NCI-H2107 treated with DMSO at 0.1 percent for 48 hours (cell line): Measurements from ENCODE around the gene FOXO6.

Source experiments
- DNase-seq: peaks from one replicate; lab custom pipeline; 2025; ENCODE audit not compliant: unreplicated experiment; lab: John Stamatoyannopoulos, UW

Gene FOXO6

DNA sequence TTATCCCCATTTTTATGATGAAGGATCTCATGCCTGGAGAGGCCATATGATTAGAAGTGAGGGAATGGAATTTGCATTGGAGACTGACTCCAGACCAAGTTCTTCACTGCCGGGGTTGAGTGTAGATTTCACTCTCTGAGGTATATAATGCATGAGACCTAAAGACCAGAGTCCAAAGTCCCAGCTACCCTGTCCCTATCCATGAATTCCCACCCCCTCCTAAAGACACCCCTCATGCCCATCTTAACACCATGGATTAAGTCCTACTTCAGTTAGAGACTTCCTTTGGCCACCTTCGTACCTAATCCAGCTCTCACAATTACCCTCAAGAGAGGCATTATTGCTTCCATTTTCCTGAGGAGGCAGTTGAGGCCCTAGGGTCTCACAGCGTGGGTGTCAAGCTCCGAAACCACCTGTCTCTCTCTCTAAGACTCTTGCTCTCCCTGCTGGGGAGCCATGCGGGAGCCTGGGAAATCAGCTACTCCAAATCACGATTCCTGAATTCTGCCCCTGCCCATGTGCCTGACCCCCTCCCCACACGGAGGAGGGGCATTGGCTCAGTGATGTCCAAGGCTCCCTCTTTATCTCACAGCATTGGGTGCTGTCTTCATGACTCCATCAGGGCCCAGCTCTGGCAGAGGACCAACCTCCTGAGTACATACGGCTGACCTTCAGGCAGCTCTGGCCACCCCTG, 11.7 kb upstream of the FOXO6 start:
- no peak for DNase-seq

DNA sequence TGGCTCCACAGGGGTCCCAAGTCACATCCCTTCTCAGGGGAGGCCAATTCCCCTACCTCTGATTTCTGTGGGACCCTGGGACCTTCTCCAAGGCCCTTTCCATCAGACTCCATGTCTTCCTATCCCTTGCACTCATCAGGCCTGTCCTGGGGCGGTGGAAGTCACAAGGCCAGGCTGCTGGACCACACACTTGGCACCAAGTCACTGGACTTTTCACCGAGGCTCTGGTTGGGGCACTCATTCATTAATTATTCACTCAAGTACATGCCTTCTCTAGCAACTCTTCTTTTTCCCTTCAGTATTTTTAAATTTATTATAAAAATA, 11.2 kb upstream of the FOXO6 start:
- DNase-seq: no peak

DNA sequence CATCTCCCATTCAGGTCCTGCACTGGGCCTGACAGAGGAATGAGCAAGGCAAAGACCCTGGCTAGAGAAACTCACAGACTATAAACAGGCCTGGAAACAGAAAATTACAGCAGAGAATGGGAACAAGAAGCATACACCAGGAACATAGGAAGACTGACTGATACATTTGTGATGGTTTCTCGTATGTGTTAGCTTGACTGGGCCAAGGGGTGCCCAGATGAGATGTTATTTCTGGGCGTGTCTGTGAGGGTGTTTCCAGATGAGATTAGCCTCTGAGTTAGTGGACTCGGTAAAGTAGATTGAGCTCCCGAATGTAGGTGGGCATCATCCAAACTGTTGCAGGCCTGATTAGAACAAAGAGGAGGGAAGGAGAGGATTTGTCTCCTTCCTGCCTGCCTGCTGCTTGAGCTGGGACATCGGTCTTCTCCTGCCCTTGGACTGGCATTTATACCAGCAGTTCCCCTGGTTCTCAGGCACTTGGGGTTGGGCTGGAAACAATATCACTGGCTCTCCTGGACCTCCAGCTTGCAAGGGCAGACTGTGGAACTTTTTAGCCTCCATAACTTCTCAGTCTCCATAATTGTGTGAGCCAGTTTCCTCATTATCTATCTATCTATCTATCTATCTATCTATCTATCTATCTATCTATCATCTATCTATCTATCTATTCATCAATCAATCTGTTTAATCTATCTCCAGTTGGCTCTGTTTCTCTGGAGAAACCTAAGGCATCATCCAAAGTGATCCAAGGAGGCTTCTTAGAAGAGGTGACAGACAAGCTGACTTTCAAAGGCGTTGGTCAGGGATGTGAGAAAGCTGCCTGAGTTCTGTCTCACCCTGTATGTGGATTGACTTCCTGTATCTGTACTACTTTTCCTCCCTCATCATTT, 9.7 kb upstream of the FOXO6 start:
- DNase-seq: no peak

DNA sequence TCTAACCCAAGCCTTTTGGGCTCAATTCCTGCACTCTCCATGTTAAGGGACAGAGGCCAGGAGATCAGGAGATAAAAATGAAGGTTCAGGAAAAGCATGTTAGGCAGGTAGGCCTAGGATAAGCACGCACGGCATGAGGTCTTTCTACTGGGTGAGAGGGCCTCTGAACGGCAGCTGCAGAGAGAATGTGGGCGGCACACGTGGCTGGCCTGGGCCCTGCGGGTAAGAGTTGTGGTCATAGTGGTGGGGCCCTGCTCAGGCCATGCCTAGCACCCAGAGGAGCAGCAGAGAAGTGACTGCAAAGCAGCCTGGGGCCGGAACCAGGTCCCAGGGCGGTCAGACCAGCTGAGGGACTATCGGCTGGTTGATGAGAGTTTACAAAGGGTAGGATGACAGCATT, 7.5 kb upstream of the FOXO6 start:
- DNase-seq: no peak

GRCh38 chr1:41354956-41355355, 6.3 kb upstream of the FOXO6 start:
- DNase-seq: no peak

GRCh38 chr1:41355356-41355755, 5.9 kb upstream of the FOXO6 start:
- no peak for DNase-seq

GRCh38 chr1:41355761-41356160, 5.5 kb upstream of the FOXO6 start:
- DNase-seq: no peak

GRCh38 chr1:41356752-41357151, 4.5 kb upstream of the FOXO6 start:
- no peak for DNase-seq

GRCh38 chr1:41357451-41358101, 3.7 kb upstream of the FOXO6 start:
- peak; percentile 82 for DNase-seq

GRCh38 chr1:41358131-41359021, 2.9 kb upstream of the FOXO6 start:
- peak; percentile 79 for DNase-seq

GRCh38 chr1:41359211-41360073, 1.8 kb upstream of the FOXO6 start:
- no peak for DNase-seq

DNA sequence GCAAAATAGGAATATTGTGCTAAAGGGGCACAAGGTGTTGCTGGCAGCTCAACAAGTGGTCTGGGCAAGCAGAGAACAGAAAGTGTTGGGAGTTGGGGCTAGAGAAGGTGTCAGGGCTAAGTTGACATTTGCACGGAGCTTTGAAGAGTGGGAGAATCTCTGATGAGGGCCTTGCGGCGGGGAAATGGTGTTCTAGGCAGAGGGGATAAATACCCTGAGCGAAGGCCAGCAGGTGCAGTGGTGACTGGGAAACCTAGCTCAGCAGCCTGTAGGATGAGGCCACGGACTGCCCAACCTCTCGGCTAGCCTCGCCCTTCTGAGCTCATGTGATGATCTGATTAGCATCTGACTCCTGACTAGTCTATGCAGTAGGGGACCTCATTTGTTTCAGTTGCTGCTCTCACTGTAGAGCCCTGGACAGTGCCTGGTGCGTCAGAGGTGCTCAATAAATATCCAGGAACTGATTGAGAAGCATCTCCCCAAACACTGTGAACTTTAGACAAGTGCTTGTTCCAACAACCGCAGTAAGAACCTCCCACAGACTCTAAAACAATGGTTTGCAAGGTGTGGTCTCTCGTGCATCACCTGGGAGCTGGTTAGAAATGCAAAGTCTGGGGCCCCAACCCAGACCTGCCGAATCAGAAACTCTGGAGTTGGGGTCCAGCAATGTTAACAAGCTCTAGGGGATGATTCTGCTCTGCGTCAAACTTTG, 1.0 kb upstream of the FOXO6 start:
- DNase-seq: peak; percentile 26

DNA sequence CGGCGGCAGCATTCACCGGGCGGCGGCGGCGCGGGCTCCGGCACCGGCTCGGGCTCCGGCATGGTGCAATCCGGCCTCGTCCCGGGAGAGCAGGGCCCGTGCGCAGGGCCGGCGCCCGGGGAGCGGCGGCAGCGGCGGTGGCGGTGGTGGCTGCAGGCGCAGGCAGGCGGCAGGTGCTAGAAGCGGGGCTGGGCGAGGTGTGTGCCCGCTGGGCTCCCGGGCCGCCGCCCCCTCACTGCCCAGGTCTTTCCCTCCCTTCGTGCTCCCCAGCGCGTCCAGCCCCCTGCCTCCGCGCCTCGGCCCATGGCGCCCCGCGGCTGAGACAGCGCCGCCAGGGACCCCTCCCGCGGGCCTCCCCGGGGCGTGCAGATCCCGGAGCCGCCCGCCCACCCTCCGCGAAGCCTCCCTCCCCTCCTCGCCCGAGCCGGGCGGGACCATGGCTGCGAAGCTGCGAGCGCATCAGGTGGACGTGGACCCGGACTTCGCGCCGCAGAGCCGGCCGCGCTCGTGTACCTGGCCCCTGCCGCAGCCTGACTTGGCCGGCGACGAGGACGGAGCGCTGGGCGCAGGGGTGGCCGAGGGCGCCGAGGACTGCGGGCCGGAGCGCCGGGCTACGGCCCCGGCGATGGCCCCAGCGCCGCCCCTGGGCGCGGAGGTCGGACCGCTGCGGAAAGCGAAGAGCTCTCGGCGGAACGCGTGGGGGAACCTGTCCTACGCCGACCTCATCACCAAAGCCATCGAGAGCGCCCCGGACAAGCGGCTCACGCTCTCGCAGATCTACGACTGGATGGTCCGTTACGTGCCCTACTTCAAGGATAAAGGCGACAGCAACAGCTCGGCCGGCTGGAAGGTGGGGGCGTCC, 492 bp downstream of the FOXO6 start:
- no peak for DNase-seq

- no peak for DNase-seq
These were observed 1.1 kb downstream of the FOXO6 start for GRCh38 chr1:41362357-41362721.

GRCh38 chr1:41362749-41363590, 1.7 kb downstream of the FOXO6 start:
- no peak for DNase-seq

GRCh38 chr1:41363591-41364320, 2.5 kb downstream of the FOXO6 start:
- no peak for DNase-seq
